Measurements from ENCODE around the gene MDM2. TPM values are rescaled to one million over a fixed set of nuclear protein-coding genes. Genes with fewer than 3 reads are reported as not detected.

MDM2 gene
- total and polyA plus RNA-seq, 4 donors = 62.1 to 92.7 (median 77.8) TPM

DNA sequence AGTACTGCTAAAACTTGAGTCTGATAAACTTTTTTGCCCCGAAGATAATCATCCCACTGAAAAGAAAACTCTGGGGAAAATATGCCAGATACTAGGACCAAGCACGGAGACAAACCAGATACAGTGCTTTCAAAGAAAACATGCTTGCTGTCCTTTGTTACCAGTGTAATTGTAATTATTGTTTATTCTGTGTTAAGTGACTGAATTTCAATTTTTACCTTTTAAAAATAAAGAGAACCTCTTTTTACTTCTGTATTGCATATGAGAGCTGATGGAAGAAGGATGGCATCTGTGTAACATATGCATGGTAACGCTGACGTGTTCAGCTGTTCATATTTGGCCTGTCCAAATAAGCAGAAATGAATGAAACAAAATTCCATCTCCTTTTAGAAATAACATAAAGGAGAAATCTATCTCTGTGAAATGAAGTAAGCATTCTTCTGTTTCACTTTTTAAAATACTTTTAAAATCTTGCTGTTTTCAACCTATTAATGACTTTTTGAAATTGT lies 39.5 kb upstream of the MDM2 start:
- no peaks in the 10 kb centered on the region for H3K27me3 ChIP-seq (ENCODE audit: control insufficient read depth, insufficient read depth, low read length)
- H3K4me3 ChIP-seq (ENCODE audit: low read depth, low read length) = no peak overlapping the region
- DNase-seq (ENCODE audit: low read depth in 4 of 6, low spot score in 6 of 6) = no peak
- WGBS (ENCODE audit: insufficient coverage) = no CpG with 5 or more reads among the region's 4 CpGs
- no peak overlapping the region for H3K27ac ChIP-seq (ENCODE audit: low read depth, low read length)
- H3K9me3 ChIP-seq (ENCODE audit: control insufficient read depth, insufficient read depth, low read length) = no peaks in the 10 kb centered on the region
- peaks cover 17% of the 10 kb centered on the region for H3K36me3 ChIP-seq (ENCODE audit: control insufficient read depth, insufficient read depth, low read length)
- H3K4me1 ChIP-seq (ENCODE audit: control insufficient read depth, insufficient read depth, low read length) = no peaks in the 10 kb centered on the region

DNA sequence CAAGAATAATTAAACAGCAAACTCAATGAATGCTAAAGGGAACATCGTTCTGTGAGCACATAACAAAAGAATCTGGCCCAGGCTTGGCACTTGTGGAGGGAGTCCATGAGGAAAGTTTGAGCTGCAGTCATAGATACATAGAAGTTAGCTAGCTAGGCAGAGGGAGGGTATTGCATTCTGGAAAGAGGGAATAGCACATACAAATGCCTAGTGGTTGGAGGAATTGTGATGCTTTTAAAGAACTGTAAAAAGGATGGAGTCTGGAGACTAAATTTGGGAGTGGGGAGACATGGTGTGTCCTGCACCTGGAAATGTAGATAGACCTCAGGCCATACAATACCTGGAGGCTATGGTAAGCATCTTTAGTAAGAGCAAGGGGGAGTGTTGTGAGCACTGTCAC lies 38.0 kb upstream of the MDM2 start:
- Histone ChIP-seq H3K4me1 (ENCODE audit: control insufficient read depth, insufficient read depth, low read length) (no peaks in the 10 kb centered on the region), H3K27me3 (ENCODE audit: control insufficient read depth, insufficient read depth, low read length) (no peaks in the 10 kb centered on the region), H3K27ac (ENCODE audit: low read depth, low read length) (no peak overlapping the region), H3K4me3 (ENCODE audit: low read depth, low read length) (no peak overlapping the region), H3K36me3 (ENCODE audit: control insufficient read depth, insufficient read depth, low read length) (peaks cover 10% of the 10 kb centered on the region), H3K9me3 (ENCODE audit: control insufficient read depth, insufficient read depth, low read length) (no peaks in the 10 kb centered on the region)
- WGBS (ENCODE audit: insufficient coverage) = 67% methylated on average over 1 of the region's 1 CpG
- no peak for DNase-seq (ENCODE audit: low read depth in 4 of 6, low spot score in 6 of 6)

DNA sequence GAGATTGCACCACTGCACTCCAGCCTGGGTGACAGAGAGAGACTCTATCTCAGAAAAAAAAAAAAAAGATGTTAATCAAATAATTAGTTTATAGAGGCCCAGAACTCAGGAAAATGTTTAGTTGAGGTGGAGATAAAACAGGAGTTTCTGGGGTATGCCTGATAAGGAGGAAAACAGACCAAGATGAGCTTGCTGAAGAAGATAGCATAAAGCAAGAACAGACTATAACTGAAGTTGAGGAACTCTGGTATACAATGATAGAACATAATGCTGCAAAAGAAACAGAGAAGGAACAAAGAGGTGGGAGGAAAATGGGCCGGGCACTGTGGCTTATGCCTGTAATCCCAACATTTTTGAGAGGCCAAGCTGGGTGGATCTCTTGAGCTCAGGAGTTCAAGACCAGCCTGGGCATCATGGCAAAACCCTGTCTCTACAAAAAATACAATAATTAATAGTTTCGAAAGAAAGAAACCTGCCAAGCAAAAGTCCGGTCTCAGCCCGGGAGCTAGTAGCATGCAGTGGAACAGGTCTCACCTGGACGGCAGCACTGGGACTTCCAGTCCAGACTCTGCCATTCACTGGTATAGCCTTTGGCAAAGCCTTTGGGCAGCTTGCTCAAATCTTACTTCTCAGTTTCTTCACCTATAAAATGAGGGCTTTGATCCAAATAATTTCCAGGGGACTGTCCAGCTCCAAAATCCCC lies 36.6 kb upstream of the MDM2 start:
- H3K27me3 ChIP-seq (ENCODE audit: control insufficient read depth, insufficient read depth, low read length) = no peaks in the 10 kb centered on the region
- H3K27ac ChIP-seq (ENCODE audit: low read depth, low read length) = no peak overlapping the region
- no peak for DNase-seq (ENCODE audit: low read depth in 4 of 6, low spot score in 6 of 6)
- peaks cover 8% of the 10 kb centered on the region for H3K36me3 ChIP-seq (ENCODE audit: control insufficient read depth, insufficient read depth, low read length)
- no peaks in the 10 kb centered on the region for H3K4me1 ChIP-seq (ENCODE audit: control insufficient read depth, insufficient read depth, low read length)
- 96% methylated on average over 5 of the region's 5 CpGs for WGBS (ENCODE audit: insufficient coverage)
- no peak overlapping the region for H3K4me3 ChIP-seq (ENCODE audit: low read depth, low read length)
- H3K9me3 ChIP-seq (ENCODE audit: control insufficient read depth, insufficient read depth, low read length) = no peaks in the 10 kb centered on the region

DNA sequence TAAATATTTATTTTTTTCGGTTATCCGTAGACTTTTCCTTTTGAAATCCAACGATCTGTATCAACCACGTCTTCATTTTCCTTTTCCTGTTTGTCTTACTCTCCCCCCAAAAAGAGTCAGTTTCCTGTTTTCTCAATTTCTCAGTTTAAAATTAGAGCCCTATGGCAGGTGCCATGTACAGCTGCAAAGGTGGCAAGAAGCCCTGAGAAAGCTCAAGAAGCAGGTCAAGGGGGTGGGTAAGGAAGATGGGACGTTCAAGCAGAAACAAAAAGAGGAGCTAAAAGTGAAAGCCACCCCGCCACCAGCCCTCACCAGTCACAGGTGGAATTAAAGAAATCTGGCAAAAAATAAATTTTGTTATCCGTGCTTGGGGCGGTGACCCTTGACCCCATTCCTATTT lies 35.3 kb upstream of the MDM2 start:
- no peaks in the 10 kb centered on the region for H3K27me3 ChIP-seq (ENCODE audit: control insufficient read depth, insufficient read depth, low read length)
- 77% methylated on average over 4 of the region's 8 CpGs for WGBS (ENCODE audit: insufficient coverage)
- no peak for DNase-seq (ENCODE audit: low read depth in 4 of 6, low spot score in 6 of 6)
- H3K27ac ChIP-seq (ENCODE audit: low read depth, low read length) = no peak overlapping the region
- H3K9me3 ChIP-seq (ENCODE audit: control insufficient read depth, insufficient read depth, low read length) = no peaks in the 10 kb centered on the region
- no peak overlapping the region for H3K4me3 ChIP-seq (ENCODE audit: low read depth, low read length)
- no peaks in the 10 kb centered on the region for H3K4me1 ChIP-seq (ENCODE audit: control insufficient read depth, insufficient read depth, low read length)
- no peaks in the 10 kb centered on the region for H3K36me3 ChIP-seq (ENCODE audit: control insufficient read depth, insufficient read depth, low read length)

DNA sequence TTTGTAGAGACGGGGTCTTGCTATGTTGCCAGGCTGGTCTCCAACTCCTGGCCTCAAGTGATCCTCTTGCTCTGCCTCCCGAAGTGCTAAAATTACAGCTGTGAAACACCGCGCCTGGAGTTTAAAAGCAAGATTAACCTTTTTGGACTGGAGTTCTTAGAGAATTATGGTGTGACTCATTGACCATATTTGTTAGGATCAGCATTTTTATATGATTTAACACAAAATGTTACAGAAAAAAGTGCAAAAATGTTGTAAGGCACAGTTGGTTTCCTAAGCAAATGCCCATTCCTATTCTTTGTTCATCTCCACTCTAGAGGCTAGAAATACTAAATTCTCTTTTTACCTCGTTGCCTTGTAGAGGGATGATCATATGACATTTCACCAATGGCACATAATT lies 34.4 kb upstream of the MDM2 start:
- Histone ChIP-seq H3K4me1 (ENCODE audit: control insufficient read depth, insufficient read depth, low read length) (no peaks in the 10 kb centered on the region), H3K27me3 (ENCODE audit: control insufficient read depth, insufficient read depth, low read length) (no peaks in the 10 kb centered on the region), H3K27ac (ENCODE audit: low read depth, low read length) (no peak overlapping the region), H3K9me3 (ENCODE audit: control insufficient read depth, insufficient read depth, low read length) (no peaks in the 10 kb centered on the region), H3K4me3 (ENCODE audit: low read depth, low read length) (no peak overlapping the region), H3K36me3 (ENCODE audit: control insufficient read depth, insufficient read depth, low read length) (no peaks in the 10 kb centered on the region)
- 90% methylated on average over 2 of the region's 5 CpGs for WGBS (ENCODE audit: insufficient coverage)
- no peak for DNase-seq (ENCODE audit: low read depth in 4 of 6, low spot score in 6 of 6)

DNA sequence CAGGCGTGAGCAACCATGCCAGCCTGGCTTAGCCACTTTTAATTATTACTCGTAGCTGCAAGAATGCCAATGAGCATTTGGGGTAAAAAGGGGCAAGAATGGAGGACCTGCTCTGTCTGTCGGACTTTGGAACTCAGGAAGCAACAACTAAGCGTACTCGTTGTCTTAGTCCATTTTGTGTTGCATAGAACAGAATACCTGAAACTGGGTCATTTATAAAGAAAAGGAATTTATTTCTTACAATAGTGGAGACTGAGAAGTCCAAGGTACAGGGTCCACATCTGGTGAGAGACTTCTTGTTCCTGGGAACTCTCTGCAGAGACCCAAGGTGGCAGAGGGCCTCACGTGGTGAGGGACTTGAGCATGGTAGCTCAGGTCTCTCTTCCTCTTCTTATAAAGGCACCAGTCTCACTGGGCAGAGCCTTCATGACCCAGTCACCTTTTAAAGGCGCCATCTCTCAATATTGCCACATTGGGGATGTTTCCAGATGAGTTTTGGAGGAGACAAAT lies 32.8 kb upstream of the MDM2 start:
- H3K27me3 ChIP-seq (ENCODE audit: control insufficient read depth, insufficient read depth, low read length) = no peaks in the 10 kb centered on the region
- no peak overlapping the region for H3K4me3 ChIP-seq (ENCODE audit: low read depth, low read length)
- H3K27ac ChIP-seq (ENCODE audit: low read depth, low read length) = no peak overlapping the region
- WGBS (ENCODE audit: insufficient coverage) = 100% methylated on average over 5 of the region's 7 CpGs
- H3K9me3 ChIP-seq (ENCODE audit: control insufficient read depth, insufficient read depth, low read length) = no peaks in the 10 kb centered on the region
- no peaks in the 10 kb centered on the region for H3K36me3 ChIP-seq (ENCODE audit: control insufficient read depth, insufficient read depth, low read length)
- no peaks in the 10 kb centered on the region for H3K4me1 ChIP-seq (ENCODE audit: control insufficient read depth, insufficient read depth, low read length)
- DNase-seq (ENCODE audit: low read depth in 4 of 6, low spot score in 6 of 6) = no peak

DNA sequence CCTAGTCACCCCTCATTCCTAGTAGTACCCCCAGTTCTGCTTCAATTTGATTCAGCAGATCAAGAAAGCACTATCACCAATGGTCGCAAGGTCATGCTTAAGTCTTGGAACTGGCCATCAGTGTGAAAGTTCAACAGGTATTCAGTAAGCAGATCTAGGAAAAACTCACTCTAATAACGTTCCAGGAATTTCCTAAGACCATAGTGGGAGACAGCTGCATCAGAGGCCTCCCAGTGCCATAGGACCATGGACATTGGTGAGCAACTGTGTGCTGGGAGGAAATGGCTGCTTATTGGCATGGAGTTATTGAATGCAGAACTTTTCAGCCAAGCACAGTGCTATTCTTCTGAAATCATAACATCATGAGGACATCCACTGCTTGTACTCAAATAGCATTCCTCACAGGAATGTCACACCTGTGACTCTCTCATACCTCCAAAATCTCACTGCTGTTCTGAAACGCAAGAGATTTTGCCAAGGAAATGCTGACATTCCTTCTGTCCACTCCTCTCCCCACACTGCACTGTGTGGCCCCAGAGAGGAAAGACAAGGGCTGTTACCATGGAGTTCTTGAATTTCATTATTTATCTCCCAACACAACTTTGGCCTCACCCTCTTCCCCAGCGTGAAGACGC lies 30.9 kb upstream of the MDM2 start:
- H3K27ac ChIP-seq (ENCODE audit: low read depth, low read length) = no peak overlapping the region
- H3K4me3 ChIP-seq (ENCODE audit: low read depth, low read length) = no peak overlapping the region
- H3K4me1 ChIP-seq (ENCODE audit: control insufficient read depth, insufficient read depth, low read length) = no peaks in the 10 kb centered on the region
- WGBS (ENCODE audit: insufficient coverage) = 79% methylated on average over 4 of the region's 5 CpGs
- H3K27me3 ChIP-seq (ENCODE audit: control insufficient read depth, insufficient read depth, low read length) = no peaks in the 10 kb centered on the region
- H3K36me3 ChIP-seq (ENCODE audit: control insufficient read depth, insufficient read depth, low read length) = no peaks in the 10 kb centered on the region
- no peaks in the 10 kb centered on the region for H3K9me3 ChIP-seq (ENCODE audit: control insufficient read depth, insufficient read depth, low read length)
- DNase-seq (ENCODE audit: low read depth in 4 of 6, low spot score in 6 of 6) = no peak

DNA sequence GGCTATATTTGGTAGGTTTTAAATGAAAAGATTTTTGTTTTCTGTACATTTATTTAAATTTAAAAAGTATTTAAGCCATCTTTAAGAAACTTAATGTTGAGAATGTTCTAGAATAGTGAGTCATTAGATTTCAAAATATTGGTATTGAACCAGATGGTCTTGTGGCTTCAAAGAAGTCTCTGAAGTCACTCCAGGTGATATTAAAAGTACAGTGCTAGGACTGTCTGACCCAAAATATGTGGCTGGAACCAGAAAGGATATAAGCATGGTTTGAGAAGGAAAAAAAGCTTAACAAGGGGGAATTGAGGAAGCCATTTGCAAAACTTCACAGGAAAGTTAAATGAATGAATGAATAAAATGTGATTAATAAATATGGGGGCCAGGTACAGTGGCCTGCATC lies 28.7 kb upstream of the MDM2 start:
- Histone ChIP-seq H3K9me3 (ENCODE audit: control insufficient read depth, insufficient read depth, low read length) (no peaks in the 10 kb centered on the region), H3K4me1 (ENCODE audit: control insufficient read depth, insufficient read depth, low read length) (no peaks in the 10 kb centered on the region)

DNA sequence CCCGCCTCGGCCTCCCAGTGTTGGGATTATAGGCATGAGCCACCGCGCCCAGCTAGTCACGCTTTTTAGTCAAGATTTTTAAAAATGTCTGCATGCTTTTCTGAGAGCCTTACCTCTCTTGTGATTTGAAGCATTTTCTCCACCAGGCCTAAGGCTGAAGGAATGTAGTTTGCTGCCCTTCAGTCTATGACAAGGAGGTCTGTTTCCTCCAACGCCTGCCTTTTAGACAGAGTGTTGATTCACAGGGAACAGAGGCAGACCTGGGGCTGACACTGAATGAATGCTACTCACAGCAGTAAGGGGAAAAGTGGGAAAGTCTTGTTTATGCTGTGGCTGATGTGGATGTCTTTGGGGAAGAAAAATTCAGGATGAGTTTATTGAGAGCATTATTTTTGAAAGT lies 27.2 kb upstream of the MDM2 start:
- peak in 4 of 6 donors; percentile 1 to 32 (median 4) for DNase-seq (ENCODE audit: low read depth in 4 of 6, low spot score in 6 of 6)
- Histone ChIP-seq H3K9me3 (ENCODE audit: control insufficient read depth, insufficient read depth, low read length) (no peaks in the 10 kb centered on the region), H3K27ac (ENCODE audit: low read depth, low read length) (no peak overlapping the region), H3K36me3 (ENCODE audit: control insufficient read depth, insufficient read depth, low read length) (no peaks in the 10 kb centered on the region), H3K4me1 (ENCODE audit: control insufficient read depth, insufficient read depth, low read length) (no peaks in the 10 kb centered on the region), H3K4me3 (ENCODE audit: low read depth, low read length) (no peak overlapping the region), H3K27me3 (ENCODE audit: control insufficient read depth, insufficient read depth, low read length) (no peaks in the 10 kb centered on the region)
- WGBS (ENCODE audit: insufficient coverage) = 88% methylated on average over 6 of the region's 6 CpGs

More for the DNA sequence above, 28.7 kb upstream of the MDM2 start:
- Histone ChIP-seq H3K27me3 (ENCODE audit: control insufficient read depth, insufficient read depth, low read length) (no peaks in the 10 kb centered on the region), H3K4me3 (ENCODE audit: low read depth, low read length) (no peak overlapping the region), H3K27ac (ENCODE audit: low read depth, low read length) (no peak overlapping the region), H3K36me3 (ENCODE audit: control insufficient read depth, insufficient read depth, low read length) (no peaks in the 10 kb centered on the region)
- DNase-seq (ENCODE audit: low read depth in 4 of 6, low spot score in 6 of 6) = no peak

DNA sequence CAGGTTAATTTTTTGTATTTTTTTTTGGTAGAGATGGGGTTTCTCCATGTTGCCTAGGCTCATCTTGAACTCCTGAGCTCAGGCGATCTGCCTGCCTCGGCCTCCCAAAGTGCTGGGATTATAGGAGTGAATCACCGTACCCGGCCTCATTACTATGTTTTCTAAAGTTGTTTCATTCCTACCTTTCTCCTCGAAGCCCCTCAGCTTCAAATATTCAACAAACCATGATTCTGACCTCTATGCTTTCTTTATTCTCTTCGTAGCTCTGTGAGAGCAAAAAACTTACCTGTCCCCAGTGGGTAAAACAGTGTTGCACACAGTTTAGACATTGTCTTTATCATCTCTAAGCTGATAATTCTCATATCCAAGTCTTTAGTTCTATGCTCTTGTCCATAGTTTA lies 26.2 kb upstream of the MDM2 start:
- Histone ChIP-seq H3K4me1 (ENCODE audit: control insufficient read depth, insufficient read depth, low read length) (no peaks in the 10 kb centered on the region), H3K27me3 (ENCODE audit: control insufficient read depth, insufficient read depth, low read length) (no peaks in the 10 kb centered on the region), H3K36me3 (ENCODE audit: control insufficient read depth, insufficient read depth, low read length) (no peaks in the 10 kb centered on the region), H3K27ac (ENCODE audit: low read depth, low read length) (no peak overlapping the region), H3K9me3 (ENCODE audit: control insufficient read depth, insufficient read depth, low read length) (no peaks in the 10 kb centered on the region), H3K4me3 (ENCODE audit: low read depth, low read length) (no peak overlapping the region)
- DNase-seq (ENCODE audit: low read depth in 4 of 6, low spot score in 6 of 6) = no peak
- WGBS (ENCODE audit: insufficient coverage) = 95% methylated on average over 6 of the region's 6 CpGs
